GM21528 (cell line): Measurements from ENCODE around the gene ANKRD53.
"Not testable (repeated sequence)": the region's sequence is repeated elsewhere in the genome, so short reads cannot be mapped to it uniquely, and the experiment has no call there.

Source experiments
- ATAC-seq: cut with Tn5 transposase; IDR thresholded peaks from one replicate; pipeline ENCODE4 v1.9.1; 2021; ENCODE audit warnings: mild to moderate bottlenecking, moderate library complexity; ENCODE audit not compliant: unreplicated experiment, low FRiP score

ANKRD53 gene

GRCh38 chr2:71005271-71006202, 27.1 kb downstream of the ANKRD53 start:
- ATAC-seq, result no peak

GRCh38 chr2:71006323-71006722, 27.9 kb downstream of the ANKRD53 start:
- ATAC-seq, result no peak

GRCh38 chr2:71006955-71007799, 28.7 kb downstream of the ANKRD53 start:
- no peak for ATAC-seq

GRCh38 chr2:71008342-71008741, 29.9 kb downstream of the ANKRD53 start:
- no peak for ATAC-seq

- ATAC-seq, result not testable (repeated sequence)
Measured at GRCh38 chr2:71011786-71012185, 33.4 kb downstream of the ANKRD53 start.

GRCh38 chr2:71018625-71019024, 40.2 kb downstream of the ANKRD53 start:
- ATAC-seq, result no peak

GRCh38 chr2:71019989-71020388, 41.6 kb downstream of the ANKRD53 start:
- ATAC-seq, result not testable (repeated sequence)

GRCh38 chr2:71021394-71021793, 43.0 kb downstream of the ANKRD53 start:
- ATAC-seq, result not testable (repeated sequence)

GRCh38 chr2:71023553-71024243, 45.3 kb downstream of the ANKRD53 start:
- not testable (repeated sequence) for ATAC-seq
